BE2C (cell line): ENCODE measurements around the gene VPS37C.
"Not testable (repeated sequence)": the region's sequence is repeated elsewhere in the genome, so short reads cannot be mapped to it uniquely, and the experiment has no call there.

Source experiments
- DNase-seq: peaks from one replicate; pipeline ENCODE4 v3.0.0-alpha.2; 2020
- H3K27me3 ChIP-seq: fragments of 250-450 bp; sonication (Bioruptor Pico); 2 replicates; pipeline ENCODE4 v1.5.1; 2020; ENCODE audit warnings: mild to moderate bottlenecking
- H3K36me3 ChIP-seq: fragments of 250-450 bp; sonication (Bioruptor Pico); 2 replicates; pipeline ENCODE4 v1.5.1; 2020; ENCODE audit warnings: mild to moderate bottlenecking
- H3K4me1 ChIP-seq: fragments of 250-450 bp; sonication (Bioruptor Pico); 2 replicates; pipeline ENCODE4 v1.5.1; 2020
- H3K4me3 ChIP-seq: 2 replicates; pipeline ENCODE4 v1.5.1; 2011; ENCODE audit warnings: low read depth, low read length
- H3K9me3 ChIP-seq: fragments of 250-450 bp; sonication (Bioruptor Pico); 2 replicates; pipeline ENCODE4 v1.5.1; 2020
- TF ChIP-seq, protein P1 (sequence below): IDR thresholded peaks from 2 replicates; pipeline ENCODE4 v1.5.1; 2012; ENCODE audit warnings: mild to moderate bottlenecking, low read depth, low read length

VPS37C gene

DNA sequence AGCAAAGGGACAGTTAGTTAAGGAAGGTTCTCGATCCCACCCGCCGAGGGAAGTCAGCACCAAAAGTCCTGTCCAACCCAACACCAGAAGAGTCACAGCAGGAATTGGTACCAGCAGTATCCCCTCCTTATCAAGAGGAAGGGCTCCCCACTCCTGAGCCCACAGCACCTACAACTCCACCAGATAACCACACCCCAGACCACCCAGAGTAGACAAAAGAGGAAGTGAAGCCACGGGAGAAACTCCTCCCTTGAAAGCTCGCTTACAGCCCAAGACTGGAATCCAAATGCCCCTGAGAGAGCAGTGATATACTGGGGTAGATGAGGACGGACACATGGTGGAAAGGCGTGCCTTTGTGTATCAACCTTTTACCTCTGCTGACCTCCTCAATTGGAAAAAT is 66.2 kb downstream of the VPS37C start:
- H3K4me3 ChIP-seq = no peak overlapping the region
- H3K27me3 ChIP-seq = no peaks in the 10 kb centered on the region
- H3K4me1 ChIP-seq = no peaks in the 10 kb centered on the region
- DNase-seq = no peak
- TF ChIP-seq, protein P1, sequence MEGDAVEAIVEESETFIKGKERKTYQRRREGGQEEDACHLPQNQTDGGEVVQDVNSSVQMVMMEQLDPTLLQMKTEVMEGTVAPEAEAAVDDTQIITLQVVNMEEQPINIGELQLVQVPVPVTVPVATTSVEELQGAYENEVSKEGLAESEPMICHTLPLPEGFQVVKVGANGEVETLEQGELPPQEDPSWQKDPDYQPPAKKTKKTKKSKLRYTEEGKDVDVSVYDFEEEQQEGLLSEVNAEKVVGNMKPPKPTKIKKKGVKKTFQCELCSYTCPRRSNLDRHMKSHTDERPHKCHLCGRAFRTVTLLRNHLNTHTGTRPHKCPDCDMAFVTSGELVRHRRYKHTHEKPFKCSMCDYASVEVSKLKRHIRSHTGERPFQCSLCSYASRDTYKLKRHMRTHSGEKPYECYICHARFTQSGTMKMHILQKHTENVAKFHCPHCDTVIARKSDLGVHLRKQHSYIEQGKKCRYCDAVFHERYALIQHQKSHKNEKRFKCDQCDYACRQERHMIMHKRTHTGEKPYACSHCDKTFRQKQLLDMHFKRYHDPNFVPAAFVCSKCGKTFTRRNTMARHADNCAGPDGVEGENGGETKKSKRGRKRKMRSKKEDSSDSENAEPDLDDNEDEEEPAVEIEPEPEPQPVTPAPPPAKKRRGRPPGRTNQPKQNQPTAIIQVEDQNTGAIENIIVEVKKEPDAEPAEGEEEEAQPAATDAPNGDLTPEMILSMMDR = no peak
- H3K9me3 ChIP-seq = no peaks in the 10 kb centered on the region
- H3K36me3 ChIP-seq = no peaks in the 10 kb centered on the region

GRCh38 chr11:61094167-61094566 is 67.1 kb downstream of the VPS37C start:
- H3K4me1 ChIP-seq, DNase-seq, H3K4me3 ChIP-seq, H3K9me3 ChIP-seq, H3K36me3 ChIP-seq, H3K27me3 ChIP-seq: not testable (repeated sequence)

- H3K9me3 ChIP-seq = no peaks in the 10 kb centered on the region
- no peaks in the 10 kb centered on the region for H3K36me3 ChIP-seq
- no peaks in the 10 kb centered on the region for H3K4me1 ChIP-seq
- H3K27me3 ChIP-seq = no peaks in the 10 kb centered on the region
- TF ChIP-seq, protein P1 = no peak
- H3K4me3 ChIP-seq = no peak overlapping the region
- DNase-seq = no peak
Measured at GRCh38 chr11:61092908-61093763, 68.1 kb downstream of the VPS37C start.

DNA sequence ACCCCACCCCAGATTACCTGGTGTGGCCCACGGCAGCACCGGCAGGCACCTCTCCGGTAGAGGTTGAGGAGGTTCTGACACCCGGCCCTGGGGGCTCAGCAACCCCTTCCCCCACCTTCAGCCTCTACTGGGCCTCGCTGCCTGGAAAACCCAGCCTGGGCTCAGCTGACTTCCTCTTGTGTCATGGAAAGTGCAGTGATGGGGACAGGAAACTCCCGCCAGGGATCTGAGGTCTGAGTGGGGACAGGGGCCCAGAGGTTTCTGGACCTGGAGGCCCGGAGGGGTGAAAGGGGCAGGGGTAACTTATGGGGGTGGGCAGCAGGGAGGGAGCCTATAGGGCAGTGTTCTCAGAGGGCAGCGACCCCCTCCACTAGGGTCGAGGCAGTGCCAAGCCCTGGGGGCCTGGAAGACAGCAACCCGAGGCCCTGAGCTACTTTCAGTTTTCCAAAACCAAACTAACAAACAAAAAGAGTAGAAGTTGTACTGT is 68.9 kb downstream of the VPS37C start:
- H3K4me3 ChIP-seq = no peak overlapping the region
- no peaks in the 10 kb centered on the region for H3K4me1 ChIP-seq
- TF ChIP-seq, protein P1 = no peak
- H3K9me3 ChIP-seq = no peaks in the 10 kb centered on the region
- no peak for DNase-seq
- no peaks in the 10 kb centered on the region for H3K36me3 ChIP-seq
- H3K27me3 ChIP-seq = no peaks in the 10 kb centered on the region

DNA sequence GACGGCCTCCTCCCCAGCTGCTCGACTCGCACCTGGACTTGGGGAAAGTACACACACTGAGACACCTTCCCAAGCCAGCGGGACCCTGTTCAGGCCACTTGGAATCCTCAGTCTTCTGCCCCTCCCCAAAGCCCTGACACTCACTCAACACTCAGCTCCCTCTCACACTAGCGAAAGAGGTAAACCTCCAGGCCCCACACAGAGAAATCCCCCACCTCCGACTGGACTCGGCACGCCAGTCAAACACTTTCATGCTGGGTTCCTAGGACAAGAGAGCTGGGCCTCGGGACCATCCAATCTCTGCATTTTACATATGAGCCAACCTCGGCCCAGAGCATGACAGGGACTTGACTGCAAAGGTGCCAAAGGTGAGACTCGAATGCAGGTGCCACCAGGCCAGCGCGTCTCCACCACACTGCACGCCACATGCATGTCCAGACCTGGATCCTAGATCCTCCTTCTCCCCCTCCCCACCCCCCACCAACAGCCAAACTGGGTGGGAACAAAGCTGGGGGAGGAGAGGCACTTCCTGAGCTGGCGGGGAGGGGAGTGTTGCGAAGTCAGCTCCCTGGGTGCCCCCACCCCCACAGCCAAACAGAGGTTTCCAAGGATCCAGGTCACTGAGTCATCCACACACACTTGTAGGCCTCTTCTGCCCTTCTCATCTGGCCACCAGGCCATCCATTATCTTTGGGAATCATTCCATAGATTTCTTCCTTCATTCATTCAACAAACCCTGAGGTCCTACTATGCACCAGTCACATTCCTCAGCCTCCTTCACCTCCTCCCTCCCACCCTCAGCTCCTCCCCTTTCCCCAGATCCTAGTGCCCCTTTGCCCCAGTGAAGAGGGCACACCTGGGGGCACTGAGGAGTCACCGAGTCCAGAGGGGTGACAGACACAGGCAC is 69.6 kb downstream of the VPS37C start:
- Histone ChIP-seq H3K4me1 (no peaks in the 10 kb centered on the region), H3K9me3 (no peaks in the 10 kb centered on the region), H3K27me3 (no peaks in the 10 kb centered on the region), H3K4me3 (no peak overlapping the region), H3K36me3 (no peaks in the 10 kb centered on the region)
- TF ChIP-seq, protein P1 = no peak
- no peak for DNase-seq

DNA sequence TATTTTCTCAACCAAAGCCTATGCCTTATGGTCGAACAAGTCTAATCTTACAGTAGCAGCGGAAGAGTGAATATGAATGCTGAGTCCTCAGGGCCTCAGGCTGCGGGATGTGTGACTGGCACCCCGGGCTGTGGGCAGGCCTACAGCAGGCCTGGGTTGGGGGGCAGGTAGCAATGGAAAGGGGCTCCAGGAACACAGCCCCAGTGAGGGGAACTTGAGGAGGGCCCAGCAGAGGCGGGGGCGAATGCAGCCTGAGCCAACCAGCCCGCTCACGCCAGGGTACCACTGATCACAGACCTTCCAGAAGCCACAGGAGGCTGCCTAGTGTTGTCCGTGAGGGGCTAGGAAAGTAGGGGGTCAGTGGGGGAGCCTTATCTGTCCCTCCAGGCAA is 70.2 kb downstream of the VPS37C start:
- H3K4me3 ChIP-seq = no peak overlapping the region
- no peaks in the 10 kb centered on the region for H3K4me1 ChIP-seq
- no peaks in the 10 kb centered on the region for H3K9me3 ChIP-seq
- no peaks in the 10 kb centered on the region for H3K36me3 ChIP-seq
- TF ChIP-seq, protein P1 = no peak
- no peaks in the 10 kb centered on the region for H3K27me3 ChIP-seq
- no peak for DNase-seq
